Effector CD4-positive, alpha-beta T cell (primary cell): ENCODE results near the gene EXOSC7.
"Not testable (repeated sequence)": the region's sequence is repeated elsewhere in the genome, so short reads cannot be mapped to it uniquely, and the experiment has no call there.

Experiments used
- DNase-seq: peaks from one replicate; pipeline ENCODE4 v3.0.0-alpha.2; 2020

EXOSC7 gene

GRCh38 chr3:44962621-44963393 lies 13.2 kb upstream of the EXOSC7 start:
- DNase-seq = no peak

- no peak for DNase-seq
Measured at GRCh38 chr3:44963571-44964325, 12.3 kb upstream of the EXOSC7 start.

- DNase-seq = no peak
Measured at GRCh38 chr3:44965165-44965564, 10.9 kb upstream of the EXOSC7 start.

- no peak for DNase-seq
Measured at GRCh38 chr3:44966795-44967278, 9.2 kb upstream of the EXOSC7 start.

DNA sequence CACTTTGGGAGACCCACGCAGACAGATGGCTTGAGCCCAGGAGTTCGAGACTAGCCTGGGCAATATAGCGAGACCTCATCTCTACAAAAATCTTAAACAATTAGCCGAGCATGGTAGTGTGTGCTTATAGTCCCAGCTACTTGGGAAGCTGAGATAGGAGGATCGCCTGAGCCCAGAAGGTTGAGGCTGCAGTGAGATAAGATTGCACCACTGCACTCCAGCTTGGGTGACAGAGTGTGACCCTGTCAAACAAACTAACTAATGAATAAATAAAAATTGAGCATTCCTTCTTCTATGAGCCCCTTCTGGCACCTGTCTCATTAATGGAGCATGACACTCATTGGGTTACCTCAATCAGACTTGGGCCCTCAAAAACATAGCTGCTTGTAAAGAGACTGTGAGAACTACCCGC lies 7.6 kb upstream of the EXOSC7 start:
- DNase-seq = no peak

DNA sequence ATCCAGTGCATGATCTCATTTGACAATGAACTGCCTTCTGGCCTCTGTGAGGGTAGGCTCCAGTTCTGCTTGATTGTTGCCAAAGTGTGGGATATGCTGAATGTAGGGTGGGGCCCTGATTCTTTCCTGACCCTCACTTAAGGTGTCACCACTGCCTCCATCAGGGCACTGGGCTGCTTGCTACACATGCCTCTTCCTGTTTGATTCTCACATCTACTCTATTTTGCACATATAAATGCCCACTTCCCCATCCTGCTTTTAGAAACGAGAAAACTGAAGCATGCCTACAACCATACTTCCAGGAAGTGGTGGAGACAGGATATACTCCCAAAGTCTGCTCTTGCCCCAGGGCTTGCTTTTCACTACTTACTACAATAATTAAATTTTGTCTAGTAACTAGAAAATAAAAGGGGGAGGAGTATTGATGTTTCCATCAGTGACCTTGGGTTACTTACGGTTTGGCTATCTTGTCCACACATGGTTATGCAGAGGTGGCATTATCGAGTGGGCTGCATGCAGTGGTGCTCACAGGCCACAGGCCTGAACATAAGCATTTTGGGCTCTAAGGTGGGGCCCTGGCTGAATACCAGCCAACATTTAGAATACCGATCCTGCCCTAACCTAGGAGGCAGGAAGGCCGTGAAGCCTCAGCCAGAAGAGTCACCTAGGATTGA lies 6.8 kb upstream of the EXOSC7 start:
- DNase-seq = no peak

- DNase-seq = no peak
Measured at GRCh38 chr3:44969828-44970179, 6.2 kb upstream of the EXOSC7 start.

DNA sequence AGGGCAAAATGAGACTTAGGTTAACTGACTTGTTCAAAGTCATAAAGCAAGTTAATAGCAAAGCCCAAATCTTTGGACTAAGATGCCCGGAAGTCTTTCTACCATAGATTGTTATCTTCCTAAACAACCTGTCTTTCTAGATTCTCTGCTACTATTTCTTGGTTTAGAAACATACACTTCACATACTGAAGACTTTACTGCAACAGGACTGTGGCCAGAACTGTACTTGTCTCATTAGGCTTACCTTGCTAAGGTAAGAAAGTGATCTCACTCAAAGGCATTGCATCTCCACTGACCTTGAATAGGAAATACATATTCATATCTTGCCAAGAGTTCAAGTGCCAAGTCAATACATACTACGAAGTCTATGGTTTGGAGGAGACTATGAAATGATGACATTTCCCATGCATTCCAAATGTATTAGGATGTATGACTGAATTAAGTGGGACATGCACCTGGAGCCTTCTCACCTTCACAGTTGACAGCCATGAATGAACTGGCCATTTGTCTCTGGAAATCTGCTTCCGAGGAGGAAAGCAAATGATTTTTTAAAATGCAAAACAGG lies 5.0 kb upstream of the EXOSC7 start:
- no peak for DNase-seq

GRCh38 chr3:44974416-44974815 lies 1.6 kb upstream of the EXOSC7 start:
- no peak for DNase-seq

DNA sequence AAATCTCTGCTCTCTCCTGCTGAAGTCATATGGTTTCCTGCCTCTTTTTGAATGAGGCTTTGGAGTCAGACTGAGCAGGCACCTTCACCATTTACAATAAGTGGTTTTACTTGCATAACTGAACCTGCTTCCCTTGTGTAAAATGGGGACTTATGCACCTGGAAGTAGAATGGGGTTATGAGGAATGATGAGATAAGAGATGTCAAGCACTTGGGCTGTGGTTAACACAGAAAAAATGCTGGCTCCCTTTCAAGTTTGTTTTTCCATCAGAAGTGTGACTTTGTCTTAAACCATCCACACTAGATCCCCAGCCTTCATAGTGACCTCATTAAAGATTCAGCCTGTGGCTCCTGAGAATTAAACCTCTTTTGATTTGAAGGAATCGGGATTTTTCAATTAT lies 5.2 kb downstream of the EXOSC7 start:
- no peak for DNase-seq

- no peak for DNase-seq
Measured at GRCh38 chr3:44981751-44982150, 5.7 kb downstream of the EXOSC7 start.

- DNase-seq = no peak
Measured at GRCh38 chr3:44982817-44983216, 6.8 kb downstream of the EXOSC7 start.

DNA sequence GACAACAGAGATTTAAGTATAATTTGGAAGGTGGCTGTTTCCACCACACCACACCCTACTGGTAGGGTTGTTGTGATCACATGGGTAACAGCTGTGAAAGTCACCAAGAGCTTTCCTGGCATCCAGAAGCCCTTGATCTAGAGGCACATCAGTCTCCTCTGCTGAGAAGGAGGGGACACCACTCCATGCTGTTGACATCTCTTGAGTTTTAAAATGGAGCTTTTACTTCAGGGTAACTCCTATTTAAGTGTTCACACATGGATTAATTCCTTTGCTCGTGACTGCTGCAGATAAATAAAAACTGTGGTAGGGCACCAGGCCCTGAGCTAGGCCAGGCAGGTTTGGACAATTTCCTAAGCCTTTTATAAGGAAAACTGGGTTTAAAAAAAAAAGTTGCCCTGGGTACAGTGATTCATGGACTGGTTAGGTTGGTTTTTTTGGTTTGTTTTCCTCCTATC lies 7.5 kb downstream of the EXOSC7 start:
- DNase-seq = no peak

DNA sequence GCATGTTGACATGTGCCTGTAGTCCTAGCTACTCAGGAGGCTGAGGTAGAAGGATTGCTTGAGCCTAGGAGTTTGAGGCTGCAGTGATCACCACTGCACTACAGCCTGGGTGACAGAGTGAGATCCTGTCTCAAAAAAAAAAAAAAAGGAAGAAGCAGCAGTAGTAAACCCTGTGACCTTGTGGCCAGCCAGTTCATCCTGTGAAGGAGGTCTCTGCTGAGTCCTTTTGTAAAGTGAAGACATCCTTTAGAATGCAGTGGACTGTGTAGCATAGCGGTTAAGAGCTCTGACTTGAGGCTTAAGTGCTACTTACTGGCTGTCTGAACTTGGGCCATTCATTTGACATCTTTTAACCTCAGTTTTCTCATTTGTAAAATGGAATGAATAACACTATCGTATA lies 8.3 kb downstream of the EXOSC7 start:
- no peak for DNase-seq

- not testable (repeated sequence) for DNase-seq
Measured at GRCh38 chr3:44986330-44986729, 10.3 kb downstream of the EXOSC7 start.

GRCh38 chr3:44987332-44987731 lies 11.3 kb downstream of the EXOSC7 start:
- no peak for DNase-seq

DNA sequence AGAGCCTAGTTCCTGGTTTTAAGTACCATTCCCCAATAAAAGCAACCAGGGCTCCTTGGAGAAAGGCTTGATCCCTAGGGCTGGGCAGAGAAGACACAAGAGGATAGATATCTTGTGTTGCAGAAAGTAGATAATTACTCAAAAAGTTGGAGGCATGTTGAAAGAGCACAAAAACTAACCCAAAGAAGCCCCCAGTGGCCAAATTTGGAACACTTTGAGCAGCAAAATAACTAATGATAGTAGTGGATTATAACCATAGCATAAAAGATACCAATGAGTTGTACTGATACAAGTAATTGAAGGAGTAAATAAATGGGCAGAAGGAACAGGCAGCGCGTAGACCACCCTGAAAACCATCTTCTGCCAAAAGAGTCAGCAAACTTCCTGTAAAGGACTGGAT lies 12.0 kb downstream of the EXOSC7 start:
- no peak for DNase-seq

DNA sequence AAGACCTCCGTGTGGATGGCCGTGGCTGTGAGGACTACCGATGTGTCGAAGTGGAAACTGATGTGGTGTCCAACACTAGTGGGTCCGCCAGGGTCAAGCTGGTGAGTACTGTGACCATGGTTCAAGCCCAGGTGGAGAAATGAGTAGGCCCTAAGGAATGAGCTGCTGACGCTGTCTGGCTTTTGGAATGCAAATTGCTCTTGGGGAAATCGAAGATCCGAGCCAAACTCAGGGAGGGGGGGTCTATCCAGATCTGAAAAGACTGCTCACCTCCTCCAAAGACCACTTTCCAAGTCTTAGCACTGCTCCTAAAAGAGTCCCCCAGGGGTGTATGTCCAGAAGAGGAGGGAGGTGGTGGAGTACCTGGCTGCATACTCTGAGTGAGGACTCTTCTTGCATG lies 13.1 kb downstream of the EXOSC7 start:
- no peak for DNase-seq

GRCh38 chr3:44989636-44990373 lies 13.8 kb downstream of the EXOSC7 start:
- no peak for DNase-seq

DNA sequence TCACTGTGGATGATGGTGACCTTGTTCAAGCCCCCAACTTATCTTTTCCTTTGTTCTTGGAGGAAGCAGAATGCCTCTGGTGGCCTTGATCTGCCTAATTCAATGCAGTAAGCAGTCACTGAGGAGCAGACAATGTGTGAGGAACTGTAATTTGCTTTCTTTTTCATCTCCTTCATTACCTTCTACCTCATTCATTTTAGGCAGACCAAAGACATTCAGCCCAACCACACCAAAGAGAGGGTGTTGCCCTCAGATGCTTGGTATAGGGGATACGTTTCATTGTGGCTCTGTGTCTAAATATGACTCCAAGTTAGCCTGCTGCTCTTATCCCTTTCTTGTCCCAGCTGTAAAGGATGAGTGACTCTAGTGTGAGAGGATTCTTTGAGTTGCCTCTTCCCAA lies 15.3 kb downstream of the EXOSC7 start:
- no peak for DNase-seq

DNA sequence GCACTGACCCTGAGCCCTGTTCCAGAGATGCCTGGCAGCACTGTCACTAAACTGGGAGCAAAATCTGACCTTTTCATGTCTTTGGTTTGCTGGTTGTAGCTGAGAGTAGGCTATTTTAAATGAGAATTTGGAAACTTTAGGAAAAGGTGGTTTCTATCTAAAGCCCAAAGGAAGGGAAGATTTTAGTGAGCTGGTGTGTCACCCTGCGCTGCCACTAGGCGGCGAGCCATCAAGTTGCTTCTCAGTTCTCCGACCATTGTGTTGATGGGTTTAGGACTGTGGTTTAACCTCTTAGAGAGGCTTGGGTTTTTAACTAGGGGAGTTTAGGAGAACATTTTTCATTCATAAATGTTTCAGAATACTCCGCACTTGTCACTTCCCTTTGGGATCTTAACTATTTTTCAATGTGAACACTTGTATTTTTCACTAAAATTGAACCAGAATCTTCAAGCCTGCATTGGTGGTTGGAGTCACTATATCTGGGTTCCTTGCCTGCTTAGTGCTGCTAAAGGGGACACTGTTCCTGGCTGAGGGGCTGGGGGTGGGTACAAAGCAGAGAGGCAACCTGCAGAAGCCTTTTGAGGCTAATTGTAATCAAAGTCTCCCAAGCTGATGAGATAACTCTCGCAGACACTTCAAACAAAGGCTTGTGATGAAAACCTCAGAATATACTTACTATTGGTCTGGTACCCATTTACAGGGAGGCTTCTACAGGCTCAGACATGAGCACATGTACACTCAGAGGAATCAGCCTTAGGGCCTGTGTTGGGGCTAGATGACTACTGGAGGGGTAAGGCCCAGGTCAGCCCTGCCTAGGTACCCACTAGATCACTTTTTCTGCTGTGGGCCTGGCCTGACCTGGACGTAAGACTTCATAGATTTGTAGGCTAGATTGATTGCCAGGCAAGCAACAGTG lies 16.8 kb downstream of the EXOSC7 start:
- no peak for DNase-seq
